ENCODE measurements around the gene DSCAML1.

GRCh38 chr11:117723277-117724024 is 73.6 kb downstream of the DSCAML1 start:
- TF ChIP-seq POLR2A (IDR thresholded peaks at IDR 0.05; ENCODE audit: low read depth, low read length): no peak
- no peak for TF ChIP-seq TAF1 (IDR thresholded peaks at IDR 0.05; ENCODE audit: low read depth, low read length)
- no peak for TF ChIP-seq POLR2AphosphoS5 (IDR thresholded peaks at IDR 0.05; ENCODE audit: low read depth, low read length)
- no peak for TF ChIP-seq POU2F2 (IDR thresholded peaks at IDR 0.05; ENCODE audit: low read depth, low read length)

Data from GM12891 (cell line).